ENCODE measurements around the gene TSPAN11. TPM values are rescaled to one million over a fixed set of nuclear protein-coding genes. Genes with fewer than 3 reads are reported as not detected.
"Not testable (repeated sequence)": the region's sequence is repeated elsewhere in the genome, so short reads cannot be mapped to it uniquely, and the experiment has no call there.

The TSPAN11 gene
- total RNA-seq, 1 donor from 2014 or later: 17.5 TPM

GRCh38 chr12:31023271-31023724 lies 96.8 kb downstream of the TSPAN11 start:
- peaks cover 5% of the 10 kb centered on the region for H3K36me3 Mint-ChIP-seq (ENCODE audit: insufficient read depth)
- no peak overlapping the region for H3K27ac Mint-ChIP-seq
- no peaks in the 10 kb centered on the region for H3K27me3 Mint-ChIP-seq
- DNase-seq (ENCODE audit: low spot score, unreplicated experiment): peak; percentile 5
- no peaks in the 10 kb centered on the region for H3K4me1 Mint-ChIP-seq (ENCODE audit: low read depth)
- no peak for TF ChIP-seq CTCF (IDR thresholded peaks at IDR 0.05; ENCODE audit: unreplicated experiment)
- peaks cover 16% of the 10 kb centered on the region for H3K9me3 Mint-ChIP-seq (ENCODE audit: low read depth)
- no peak overlapping the region for H3K4me3 Mint-ChIP-seq (ENCODE audit: low read depth)

- peaks cover 2% of the 10 kb centered on the region for H3K36me3 Mint-ChIP-seq (ENCODE audit: insufficient read depth)
- H3K4me3 Mint-ChIP-seq (ENCODE audit: low read depth): no peak overlapping the region
- no peak overlapping the region for H3K27ac Mint-ChIP-seq
- no peak for TF ChIP-seq CTCF (IDR thresholded peaks at IDR 0.05; ENCODE audit: unreplicated experiment)
- H3K4me1 Mint-ChIP-seq (ENCODE audit: low read depth): peaks cover 1% of the 10 kb centered on the region
- DNase-seq (ENCODE audit: low spot score, unreplicated experiment): no peak
- H3K27me3 Mint-ChIP-seq: peaks cover 20% of the 10 kb centered on the region
- peaks cover 11% of the 10 kb centered on the region for H3K9me3 Mint-ChIP-seq (ENCODE audit: low read depth)
Observed at GRCh38 chr12:31026202-31026601, 99.7 kb downstream of the TSPAN11 start.

GRCh38 chr12:31027006-31027405 lies 100.5 kb downstream of the TSPAN11 start:
- not testable (repeated sequence) for H3K27ac Mint-ChIP-seq; H3K4me1 Mint-ChIP-seq (ENCODE audit: low read depth); DNase-seq (ENCODE audit: low spot score, unreplicated experiment); H3K9me3 Mint-ChIP-seq (ENCODE audit: low read depth); H3K36me3 Mint-ChIP-seq (ENCODE audit: insufficient read depth); H3K4me3 Mint-ChIP-seq (ENCODE audit: low read depth)
- H3K27me3 Mint-ChIP-seq: peaks cover 23% of the 10 kb centered on the region

GRCh38 chr12:31029468-31029867 lies 102.9 kb downstream of the TSPAN11 start:
- Mint-ChIP-seq H3K4me3 (ENCODE audit: low read depth) (no peak overlapping the region), H3K4me1 (ENCODE audit: low read depth) (peaks cover 1% of the 10 kb centered on the region), H3K36me3 (ENCODE audit: insufficient read depth) (peaks cover 2% of the 10 kb centered on the region), H3K27ac (no peak overlapping the region), H3K9me3 (ENCODE audit: low read depth) (peaks cover 6% of the 10 kb centered on the region), H3K27me3 (peaks cover 38% of the 10 kb centered on the region)
- peak; percentile 8 for DNase-seq (ENCODE audit: low spot score, unreplicated experiment)
- no peak for TF ChIP-seq CTCF (IDR thresholded peaks at IDR 0.05; ENCODE audit: unreplicated experiment)

GRCh38 chr12:31029916-31030562 lies 103.5 kb downstream of the TSPAN11 start:
- peaks cover 6% of the 10 kb centered on the region for H3K9me3 Mint-ChIP-seq (ENCODE audit: low read depth)

More at GRCh38 chr12:31029916-31030562, 103.5 kb downstream of the TSPAN11 start:
- no peak overlapping the region for H3K4me3 Mint-ChIP-seq (ENCODE audit: low read depth)
- DNase-seq (ENCODE audit: low spot score, unreplicated experiment): peak; percentile 8
- no peak for TF ChIP-seq CTCF (IDR thresholded peaks at IDR 0.05; ENCODE audit: unreplicated experiment)
- peaks cover 1% of the 10 kb centered on the region for H3K4me1 Mint-ChIP-seq (ENCODE audit: low read depth)
- H3K36me3 Mint-ChIP-seq (ENCODE audit: insufficient read depth): peaks cover 2% of the 10 kb centered on the region
- H3K27ac Mint-ChIP-seq: no peak overlapping the region
- peaks cover 38% of the 10 kb centered on the region for H3K27me3 Mint-ChIP-seq

Measured in progenitor cell of endocrine pancreas (in vitro differentiated cells).